Activated T-helper 1 cell treated with Interleukin-2 at 50 U/mL for 16 hours (primary cell): Measurements from ENCODE around the gene LILRB1.
"Not testable (repeated sequence)": the region's sequence is repeated elsewhere in the genome, so short reads cannot be mapped to it uniquely, and the experiment has no call there.

Experiments used
- DNase-seq: peaks from one replicate; pipeline ENCODE4 v3.0.0-alpha.2; 2020; ENCODE audit warnings: low read depth

Gene LILRB1

GRCh38 chr19:54630262-54630661, at the start of gene LILRB1:
Gene LILRB1 (plus strand): TSS chr19:54630484. CDS start chr19:54631074, 590 bp downstream.
- DNase-seq = not testable (repeated sequence)

GRCh38 chr19:54586397-54586796, 43.9 kb upstream of the LILRB1 start:
- no peak for DNase-seq

GRCh38 chr19:54587026-54587425, 43.3 kb upstream of the LILRB1 start:
- DNase-seq = no peak

GRCh38 chr19:54593445-54593844, 36.8 kb upstream of the LILRB1 start, which contains the start of gene LILRA1:
Gene LILRA1 (plus strand): TSS chr19:54593632. CDS start chr19:54594245, 613 bp downstream.
- not testable (repeated sequence) for DNase-seq

- not testable (repeated sequence) for DNase-seq
Measured at GRCh38 chr19:54593931-54594626, 36.2 kb upstream of the LILRB1 start.

- DNase-seq = no peak
Measured at GRCh38 chr19:54594737-54595136, 35.5 kb upstream of the LILRB1 start.

GRCh38 chr19:54595680-54596436, 34.4 kb upstream of the LILRB1 start:
- DNase-seq = not testable (repeated sequence)

- DNase-seq = no peak
Measured at GRCh38 chr19:54600212-54600611, 30.1 kb upstream of the LILRB1 start.

- no peak for DNase-seq
Measured at GRCh38 chr19:54606230-54606629, 24.1 kb upstream of the LILRB1 start.

GRCh38 chr19:54606891-54607784, 23.1 kb upstream of the LILRB1 start:
- no peak for DNase-seq

- DNase-seq = no peak
Measured at GRCh38 chr19:54607785-54608150, 22.5 kb upstream of the LILRB1 start.

- DNase-seq = no peak
Measured at GRCh38 chr19:54608205-54608604, 22.1 kb upstream of the LILRB1 start.

GRCh38 chr19:54608792-54609191, 21.5 kb upstream of the LILRB1 start:
- DNase-seq = no peak

GRCh38 chr19:54609356-54609791, 20.9 kb upstream of the LILRB1 start:
- no peak for DNase-seq

- DNase-seq = no peak
Measured at GRCh38 chr19:54612428-54612827, 17.9 kb upstream of the LILRB1 start.

GRCh38 chr19:54614726-54615125, 15.6 kb upstream of the LILRB1 start:
- DNase-seq = no peak

GRCh38 chr19:54616057-54616456, 14.2 kb upstream of the LILRB1 start:
- DNase-seq = no peak

- no peak for DNase-seq
Measured at GRCh38 chr19:54616821-54617560, 13.3 kb upstream of the LILRB1 start.

- no peak for DNase-seq
Measured at GRCh38 chr19:54620464-54620863, 9.8 kb upstream of the LILRB1 start.

GRCh38 chr19:54622431-54622830, 7.9 kb upstream of the LILRB1 start:
- DNase-seq = no peak

- DNase-seq = not testable (repeated sequence)
Measured at GRCh38 chr19:54624234-54624633, 6.0 kb upstream of the LILRB1 start.
